Measurements from ENCODE around the gene GFY.

GRCh38 chr19:49465371-49465770, 40.2 kb downstream of the GFY start:
- TF ChIP-seq POLR2A (IDR thresholded peaks at IDR 0.05), result no peak
- no peak for TF ChIP-seq POLR2AphosphoS5 (IDR thresholded peaks at IDR 0.05)
